PFSK-1 (cell line): Measurements from ENCODE around the gene OR8B2. TPM values are rescaled to one million over a fixed set of nuclear protein-coding genes. Genes with fewer than 3 reads are reported as not detected.

Experiments used
- FOXP2 ChIP-seq: optimal IDR thresholded peaks from 2 replicates; pipeline ENCODE3; 2011; ENCODE audit warnings: borderline replicate concordance, control low read depth, inconsistent platforms; ENCODE audit not compliant: insufficient read depth; ENCODE audit errors: extremely low read length, extremely low read depth
- POLR2AphosphoS5 ChIP-seq: IDR thresholded peaks from 2 replicates; pipeline ENCODE4 v1.6.1; 2012; ENCODE audit warnings: low read depth, mild to moderate bottlenecking, control low read depth, low read length, moderate library complexity
- REST ChIP-seq, 2 experiments: IDR thresholded peaks; 2 replicates each; pipeline versions ENCODE4 v1.6.1 to v1.8.0; 2011 to 2012; ENCODE audit warnings: low read depth in 2 of 2, low read length in 2 of 2, control low read depth in 1 of 2, inconsistent platforms in 1 of 2, mild to moderate bottlenecking in 1 of 2, moderate library complexity in 1 of 2; ENCODE audit not compliant: insufficient read depth in 1 of 2
- SIN3A ChIP-seq: IDR thresholded peaks from 2 replicates; pipeline ENCODE4 v1.6.1; 2012; ENCODE audit warnings: mild to moderate bottlenecking, low read length, moderate library complexity, borderline replicate concordance; ENCODE audit not compliant: insufficient read depth
- TAF1 ChIP-seq: IDR thresholded peaks from 2 replicates; pipeline ENCODE4 v1.6.1; 2012; ENCODE audit warnings: low read length, control low read depth, borderline replicate concordance; ENCODE audit not compliant: insufficient read depth
- polyA plus RNA-seq: library from polyadenylated mRNA; unstranded; fragments of >200 nt; gene quantifications from one replicate; pipeline ENCODE4 v1.2.1, GENCODE V29; 2012; ENCODE audit warnings: low read depth, missing spikeins; ENCODE audit not compliant: insufficient read length

Gene OR8B2
- polyA plus RNA-seq: not detected

- TF ChIP-seq SIN3A (no peak), TAF1 (no peak), POLR2AphosphoS5 (no peak), REST (IDR thresholded peaks at IDR 0.05; ENCODE audit: insufficient read depth in 1 of 2, low read depth in 2 of 2, low read length in 2 of 2) (no peak), FOXP2 (no peak)
Observed at GRCh38 chr11:124384399-124384798, at the start of gene OR8B2. Gene OR8B2, minus strand, starts transcription at chr11:124384499. Its CDS starts 1,156 bp downstream, at chr11:124383343.

- TF ChIP-seq FOXP2: no peak
- no peak for TF ChIP-seq POLR2AphosphoS5
- TF ChIP-seq SIN3A: no peak
- no peak for TF ChIP-seq REST (IDR thresholded peaks at IDR 0.05; ENCODE audit: insufficient read depth in 1 of 2, low read depth in 2 of 2, low read length in 2 of 2)
- no peak for TF ChIP-seq TAF1
Observed at GRCh38 chr11:124429599-124429998, 45.3 kb upstream of the OR8B2 start.

- no peak for TF ChIP-seq POLR2AphosphoS5
- no peak for TF ChIP-seq TAF1
- TF ChIP-seq REST (IDR thresholded peaks at IDR 0.05; ENCODE audit: insufficient read depth in 1 of 2, low read depth in 2 of 2, low read length in 2 of 2): no peak
- TF ChIP-seq SIN3A: no peak
- TF ChIP-seq FOXP2: no peak
Observed at GRCh38 chr11:124424384-124424921, 40.2 kb upstream of the OR8B2 start, which contains the start of gene OR8B4. Gene OR8B4, minus strand, starts transcription at chr11:124424871. Its CDS starts 0 bp downstream, at chr11:124424871.

GRCh38 chr11:124421043-124421442, 36.7 kb upstream of the OR8B2 start:
- TF ChIP-seq SIN3A (no peak), FOXP2 (no peak), POLR2AphosphoS5 (no peak), REST (IDR thresholded peaks at IDR 0.05; ENCODE audit: insufficient read depth in 1 of 2, low read depth in 2 of 2, low read length in 2 of 2) (no peak), TAF1 (no peak)
